HG03135 (cell line): Measurements from ENCODE around the gene HMOX1.
A peak's percentile ranks its signal among the peaks of the same experiment; 100 is the strongest.
"Not testable (repeated sequence)": the region's sequence is repeated elsewhere in the genome, so short reads cannot be mapped to it uniquely, and the experiment has no call there.

Experiments used
- ATAC-seq: cut with Tn5 transposase; IDR thresholded peaks from one replicate; pipeline ENCODE4 v1.9.1; 2021; ENCODE audit warnings: mild to moderate bottlenecking, moderate library complexity; ENCODE audit not compliant: unreplicated experiment

HMOX1 gene

GRCh38 chr22:35378621-35379020 lies 2.3 kb upstream of the HMOX1 start:
- no peak for ATAC-seq

- ATAC-seq, result no peak
These were observed 1.5 kb upstream of the HMOX1 start for GRCh38 chr22:35379146-35379993.

GRCh38 chr22:35380013-35380412 lies 883 bp upstream of the HMOX1 start:
- ATAC-seq, result no peak

- no peak for ATAC-seq
These were observed 621 bp downstream of the HMOX1 start for GRCh38 chr22:35381424-35382009.

- no peak for ATAC-seq
These were observed 2.8 kb downstream of the HMOX1 start for GRCh38 chr22:35383679-35384071.

- ATAC-seq, result no peak
These were observed 3.6 kb downstream of the HMOX1 start for GRCh38 chr22:35384527-35384926.

GRCh38 chr22:35384975-35385588 lies 4.2 kb downstream of the HMOX1 start:
- no peak for ATAC-seq

GRCh38 chr22:35386670-35387288 lies 5.9 kb downstream of the HMOX1 start:
- no peak for ATAC-seq

GRCh38 chr22:35390933-35391332 lies 10.0 kb downstream of the HMOX1 start:
- no peak for ATAC-seq

GRCh38 chr22:35392357-35392756 lies 11.5 kb downstream of the HMOX1 start:
- ATAC-seq, result no peak

GRCh38 chr22:35393116-35394010 lies 12.5 kb downstream of the HMOX1 start:
- ATAC-seq, result no peak

- ATAC-seq, result no peak
These were observed 13.1 kb downstream of the HMOX1 start for GRCh38 chr22:35394011-35394312.

- ATAC-seq, result no peak
These were observed 14.1 kb downstream of the HMOX1 start for GRCh38 chr22:35394810-35395563.

- ATAC-seq, result not testable (repeated sequence)
These were observed 15.7 kb downstream of the HMOX1 start for GRCh38 chr22:35396622-35397021.

- no peak for ATAC-seq
These were observed 16.4 kb downstream of the HMOX1 start for GRCh38 chr22:35397095-35397904.

GRCh38 chr22:35398591-35398973 lies 17.7 kb downstream of the HMOX1 start:
- ATAC-seq, result no peak

- ATAC-seq, result no peak
These were observed 18.3 kb downstream of the HMOX1 start for GRCh38 chr22:35399114-35399677.

- peak; percentile 86 for ATAC-seq
These were observed 19.0 kb downstream of the HMOX1 start, which contains the start of gene MCM5 for GRCh38 chr22:35399678-35400500. TSS of gene MCM5 (plus strand) at chr22:35400140. CDS start at chr22:35400439, 299 bp downstream.
